Cerebellar cortex (tissue), 1 donor: ENCODE measurements around the gene ELMO1.

Source experiments
- DNase-seq: peaks from one replicate; pipeline ENCODE4 v3.0.0-alpha.2; 2015; ENCODE audit warnings: low spot score

ELMO1 gene

DNA sequence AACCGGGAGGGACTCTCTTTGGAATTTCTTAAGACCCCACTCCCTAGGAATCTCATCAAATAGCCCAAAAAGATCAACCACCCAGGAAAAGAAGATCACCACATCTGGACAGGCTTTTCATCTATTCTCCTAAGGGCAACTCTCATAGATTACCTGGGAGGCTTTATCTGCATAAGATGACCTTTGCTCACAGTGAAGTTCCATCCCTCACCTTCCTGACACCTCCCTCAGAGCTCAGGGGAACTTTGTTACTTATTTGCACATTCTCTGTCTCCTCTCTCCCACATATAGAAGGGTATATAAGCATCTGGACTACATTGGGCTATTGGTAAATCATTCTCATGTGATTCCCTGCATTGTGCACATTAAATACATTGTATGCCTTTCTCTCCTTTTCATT, 80.1 kb downstream of the ELMO1 start:
- no peak for DNase-seq

- DNase-seq, result no peak
Observed at GRCh38 chr7:37367010-37367409, 81.7 kb downstream of the ELMO1 start.

DNA sequence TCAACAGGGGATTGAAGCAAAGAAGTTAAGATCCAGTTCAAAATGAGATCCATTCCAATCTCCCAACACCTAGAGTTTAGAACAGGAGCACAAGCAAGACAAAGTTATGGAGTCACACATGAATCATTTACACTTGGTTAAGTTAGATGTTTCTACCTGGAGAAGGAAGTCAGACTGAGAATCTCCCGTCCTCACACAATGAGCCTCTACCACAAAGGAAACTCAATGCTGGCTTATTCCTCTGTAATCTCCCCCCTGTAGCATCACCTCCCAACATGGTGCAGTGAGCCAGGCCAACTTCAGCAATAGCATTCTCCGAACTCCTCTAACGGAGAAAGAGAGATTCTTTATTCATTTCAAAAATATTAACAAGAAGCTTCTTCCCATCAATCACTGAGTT, 82.2 kb downstream of the ELMO1 start:
- DNase-seq, result no peak

DNA sequence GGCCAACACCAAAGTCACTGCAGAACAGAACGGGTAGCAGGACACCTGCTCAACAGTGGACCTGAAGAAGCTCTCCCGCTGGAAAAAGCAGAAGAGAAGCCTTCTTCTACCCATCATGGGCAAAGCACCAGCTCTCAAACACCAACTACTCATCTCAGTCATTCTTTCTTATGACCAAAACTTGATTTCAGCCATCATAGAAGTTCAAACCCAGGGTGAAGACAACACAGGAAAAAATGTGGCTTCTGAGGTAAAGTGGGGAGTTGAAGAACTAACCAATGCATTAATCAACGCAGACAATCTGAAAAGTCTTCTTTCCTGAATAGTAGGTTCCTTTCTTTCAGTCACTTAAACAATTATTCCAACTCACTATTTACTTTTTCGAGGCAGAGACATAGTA, 83.3 kb downstream of the ELMO1 start:
- no peak for DNase-seq

DNA sequence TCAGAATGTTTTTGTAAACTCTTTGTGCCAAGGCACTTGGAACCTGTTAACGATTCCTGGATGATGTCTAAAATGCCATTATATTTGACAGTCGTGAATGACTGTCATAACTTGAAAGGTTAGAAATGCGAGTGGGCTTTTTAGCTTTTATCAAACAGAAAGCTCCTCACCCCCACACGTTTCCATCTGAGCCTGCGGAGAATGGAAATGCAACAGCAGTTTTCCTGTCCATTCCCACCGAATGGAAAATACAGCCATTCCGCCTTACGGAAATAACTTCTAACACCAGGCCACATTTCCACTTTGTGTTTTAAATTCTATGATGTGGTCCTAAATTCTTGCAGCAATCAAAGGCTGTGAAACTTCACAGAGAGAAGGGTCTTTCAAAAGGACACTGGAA, 83.8 kb downstream of the ELMO1 start:
- no peak for DNase-seq

DNA sequence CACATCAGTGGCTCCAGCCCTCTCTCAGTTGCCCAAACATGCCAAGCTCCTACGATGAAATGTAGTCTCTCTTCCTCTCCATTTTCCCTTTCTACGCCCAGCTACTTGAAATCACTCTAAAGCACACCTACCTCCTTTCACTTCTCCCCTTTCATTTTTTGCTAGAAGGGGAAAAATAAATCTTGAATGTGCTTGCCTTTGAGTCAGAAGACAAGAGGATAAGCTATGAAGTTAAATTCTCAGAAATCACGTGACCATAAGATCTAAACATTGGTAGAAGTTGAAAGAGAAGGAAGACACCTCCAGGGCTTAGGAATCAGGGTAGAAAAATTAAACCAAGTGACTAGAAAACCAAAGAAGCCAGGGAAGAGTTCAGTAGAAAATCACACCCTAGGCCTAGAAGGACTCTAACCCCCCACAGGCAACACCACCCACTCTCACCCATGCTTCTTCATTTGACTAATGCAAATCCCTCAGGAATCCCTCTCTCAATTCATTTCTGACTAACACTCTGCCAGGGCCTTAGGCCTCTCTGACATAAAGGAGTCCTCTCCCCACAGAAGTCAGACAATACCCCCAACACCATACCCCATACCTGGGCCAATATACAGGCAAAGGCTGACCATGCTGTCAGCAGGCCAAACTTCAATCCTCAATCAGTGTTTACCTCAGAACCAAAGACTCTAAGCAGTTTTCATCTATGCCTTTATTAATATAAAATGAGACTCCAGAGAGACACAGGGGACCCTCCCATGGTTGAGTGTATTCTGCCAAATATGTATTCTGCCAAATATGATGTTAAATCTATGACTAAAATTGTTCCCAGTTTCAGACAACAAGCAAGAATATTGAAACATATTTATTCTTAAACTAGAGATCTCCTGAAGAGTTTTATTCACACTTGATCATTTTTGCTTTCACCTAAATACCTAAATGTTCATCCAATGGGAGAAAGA, 84.8 kb downstream of the ELMO1 start:
- no peak for DNase-seq

DNA sequence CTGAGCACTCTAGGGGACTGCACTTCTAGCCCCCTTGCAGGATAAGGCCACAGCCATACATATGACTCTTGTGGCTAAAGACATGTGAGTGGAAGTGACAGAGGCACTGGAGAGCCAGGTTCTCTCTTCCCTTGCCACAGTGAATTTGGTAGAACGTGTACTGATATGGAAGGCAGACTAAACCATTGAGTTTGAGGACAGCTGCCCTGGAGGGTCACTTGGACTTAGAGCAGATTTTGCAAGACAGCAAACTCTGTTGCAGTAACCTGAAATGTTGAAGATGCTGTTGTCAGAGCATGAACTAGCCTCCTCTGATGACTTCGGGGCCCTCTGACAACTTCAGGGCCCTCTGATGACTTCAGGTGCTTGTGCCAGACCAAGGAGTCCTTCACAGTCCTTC, 85.9 kb downstream of the ELMO1 start:
- no peak for DNase-seq

- no peak for DNase-seq
Observed at GRCh38 chr7:37360484-37360883, 88.2 kb downstream of the ELMO1 start.

- no peak for DNase-seq
Observed at GRCh38 chr7:37359662-37360444, 88.8 kb downstream of the ELMO1 start.

DNA sequence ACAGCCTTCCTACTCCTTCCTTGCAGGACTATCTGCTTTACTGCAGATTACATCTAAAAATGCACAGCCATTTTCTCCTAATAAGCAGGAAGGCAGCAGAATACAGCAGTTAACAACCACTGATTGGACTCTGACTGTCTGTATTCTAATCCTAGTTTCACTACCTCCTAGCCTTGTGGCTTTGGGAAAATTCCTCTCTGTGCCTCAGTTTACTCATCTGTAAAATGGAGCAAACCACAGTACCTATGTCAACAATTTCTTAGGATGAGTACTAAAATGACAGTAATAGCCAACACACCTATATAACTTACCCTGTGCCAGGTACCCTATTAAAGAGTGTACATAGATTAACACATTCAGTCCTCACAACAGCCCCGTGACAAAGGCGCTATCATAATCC, 89.5 kb downstream of the ELMO1 start:
- no peak for DNase-seq

DNA sequence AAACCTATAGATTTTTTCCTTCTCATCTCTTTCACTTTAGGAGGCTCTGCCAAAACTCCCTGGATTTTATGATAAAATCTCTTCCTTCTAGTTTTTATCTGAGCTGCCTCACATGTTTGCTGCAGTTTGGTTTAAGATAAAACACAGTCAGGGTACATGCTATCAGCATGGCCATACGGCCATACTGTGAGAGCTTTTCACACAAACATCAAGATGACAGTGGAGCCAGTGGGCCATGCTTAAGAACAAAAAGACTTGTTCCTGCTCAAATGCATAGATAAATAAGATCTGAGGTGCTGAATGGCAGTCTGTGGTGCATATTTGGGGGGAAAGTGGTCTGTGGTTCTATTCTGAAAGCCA, 91.0 kb downstream of the ELMO1 start:
- DNase-seq, result no peak

GRCh38 chr7:37356911-37357636, 91.6 kb downstream of the ELMO1 start:
- no peak for DNase-seq

DNA sequence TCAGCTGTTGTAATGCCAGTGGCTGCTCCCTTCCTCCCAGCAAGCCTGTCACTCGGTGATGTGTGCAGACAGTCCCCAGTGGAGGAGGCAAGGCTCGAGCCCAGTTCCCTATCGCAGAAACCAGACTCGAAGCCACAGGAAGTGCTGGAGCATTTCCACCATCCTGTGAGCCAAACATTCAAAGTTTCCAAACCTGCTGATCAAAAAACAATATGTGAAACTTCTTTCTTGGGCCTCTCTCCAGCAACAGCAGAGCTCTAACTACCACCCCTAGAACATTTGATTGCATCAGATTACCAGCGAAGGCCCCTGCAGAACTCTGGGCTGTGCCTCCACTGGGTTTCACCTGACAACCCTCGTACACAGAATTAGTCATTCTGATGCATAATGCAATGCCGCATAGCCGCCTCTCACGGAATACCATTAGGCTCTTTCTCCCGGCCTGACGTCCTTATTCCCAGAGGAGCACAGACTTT, 94.0 kb downstream of the ELMO1 start:
- DNase-seq, result no peak

- DNase-seq, result no peak
Observed at GRCh38 chr7:37353949-37354655, 94.6 kb downstream of the ELMO1 start.

GRCh38 chr7:37352974-37353948, 95.4 kb downstream of the ELMO1 start:
- DNase-seq, result peak; percentile 9

DNA sequence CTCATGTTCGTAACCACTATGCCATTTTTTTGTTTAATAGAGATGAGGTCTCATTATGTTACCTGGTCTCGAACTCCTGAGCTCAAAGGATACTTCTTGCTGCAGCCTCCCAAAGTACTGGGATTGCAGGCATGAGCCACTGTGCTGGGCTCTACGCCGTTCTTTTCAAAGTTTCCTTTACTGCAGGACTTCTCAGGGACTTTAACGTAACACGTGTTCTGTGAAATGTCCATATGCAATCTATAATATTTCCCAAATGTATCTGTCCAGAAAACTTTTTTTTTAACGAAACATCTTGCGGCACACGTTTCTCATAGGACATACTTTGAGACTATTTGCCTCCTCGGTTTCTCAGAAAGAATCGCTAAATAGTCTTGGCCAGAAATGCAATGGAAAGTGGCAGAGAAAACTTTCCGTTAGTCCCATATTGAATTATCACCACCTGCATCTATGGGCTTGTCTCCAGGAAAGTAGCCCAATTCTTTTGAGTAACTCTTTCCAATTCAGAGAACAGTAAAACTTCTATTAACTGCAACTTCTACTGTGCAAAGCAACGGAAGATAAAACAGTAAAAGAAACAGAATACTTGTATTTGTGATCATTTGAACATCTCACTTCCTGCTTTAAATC, 96.3 kb downstream of the ELMO1 start:
- no peak for DNase-seq

DNA sequence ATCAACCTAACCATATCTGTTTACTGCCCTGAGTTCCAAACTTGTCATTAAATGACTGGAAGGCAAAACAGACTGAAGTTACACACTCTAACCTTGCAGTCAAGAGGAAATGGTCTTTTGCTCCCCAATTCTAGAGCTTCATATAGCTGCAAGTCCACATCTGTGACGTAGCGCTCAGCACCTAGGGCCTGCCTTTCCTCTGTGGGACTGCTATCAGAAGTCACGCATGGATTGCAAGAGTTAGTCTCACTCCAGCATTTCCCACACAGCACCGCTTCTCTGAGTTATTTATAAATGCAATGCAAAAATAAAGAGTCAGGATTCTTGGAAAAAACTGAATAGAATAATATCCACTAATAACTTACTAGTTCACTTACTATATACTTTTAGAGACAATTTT, 96.9 kb downstream of the ELMO1 start:
- no peak for DNase-seq

- no peak for DNase-seq
Observed at GRCh38 chr7:37349979-37350590, 98.6 kb downstream of the ELMO1 start.

DNA sequence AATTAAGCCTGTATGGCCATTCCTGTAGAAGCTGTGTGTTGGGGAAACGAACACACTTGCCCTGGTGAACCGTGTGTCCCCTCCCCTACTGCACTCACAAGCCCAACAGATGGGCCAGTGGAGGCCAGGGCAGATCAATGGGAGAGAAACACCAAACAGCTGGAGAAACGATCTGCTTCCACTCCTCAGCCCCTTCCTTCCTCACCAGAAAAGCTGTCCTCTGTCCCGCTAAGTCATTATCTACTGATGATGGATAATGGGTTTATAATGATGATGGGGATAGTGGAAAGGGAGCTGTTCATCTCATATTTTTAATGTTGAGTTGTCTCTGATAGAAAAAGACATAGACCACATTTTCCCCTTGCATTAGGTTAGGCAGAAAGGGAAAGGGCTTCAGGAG, 99.7 kb downstream of the ELMO1 start:
- no peak for DNase-seq

GRCh38 chr7:37346761-37347160, 101.9 kb downstream of the ELMO1 start:
- no peak for DNase-seq
